Common myeloid progenitor, CD34-positive (primary cell): Measurements from ENCODE around the gene FUT6.
A peak's percentile ranks its signal among the peaks of the same experiment; 100 is the strongest.
"Not testable (repeated sequence)": the region's sequence is repeated elsewhere in the genome, so short reads cannot be mapped to it uniquely, and the experiment has no call there.

Source experiments
- CTCF ChIA-PET: fragments of 350-600 bp; sonication (Branson Sonifier 250); formaldehyde crosslinking; loops from one replicate; lab custom pipeline; 2021; ENCODE audit warnings: antibody characterized with exemption; lab: Charles Lee
- POLR2A ChIA-PET: fragments of 350-600 bp; sonication (Branson Sonifier 250); formaldehyde crosslinking; loops from one replicate; lab custom pipeline; 2021; ENCODE audit warnings: antibody characterized with exemption; lab: Charles Lee
- DNase-seq, 3 donors: peaks; one replicate each; pipeline versions ENCODE4 v3.0.0 to v3.0.0-alpha.2; 2013
- H3K27ac ChIP-seq, 2 experiments: 1 replicate in 1 of 2; 2 replicates in 1 of 2; pipeline ENCODE4 v1.7.0; 2013; ENCODE audit warnings: inconsistent platforms in 2 of 2, low read length in 2 of 2, mild to moderate bottlenecking in 2 of 2, low read depth in 1 of 2, moderate library complexity in 1 of 2; ENCODE audit not compliant: severe bottlenecking in 2 of 2, insufficient read depth in 1 of 2, poor library complexity in 1 of 2
- H3K27me3 ChIP-seq, 5 experiments: replicated peaks in 2 of 5; 1 replicate in 3 of 5; 2 replicates in 2 of 5; pipeline versions ENCODE4 v1.6.1 to v1.7.0; 2013; ENCODE audit warnings: low read length in 4 of 5, mild to moderate bottlenecking in 2 of 5, moderate library complexity in 2 of 5, inconsistent platforms in 1 of 5; ENCODE audit not compliant: insufficient read depth in 5 of 5, control insufficient read depth in 4 of 5
- H3K36me3 ChIP-seq, 4 experiments: 1 replicate in 2 of 4; 2 replicates in 2 of 4; pipeline versions ENCODE4 v1.6.1 to v1.7.0; 2013; ENCODE audit warnings: low read length in 3 of 4, control low read depth in 1 of 4, mild to moderate bottlenecking in 1 of 4; ENCODE audit not compliant: control insufficient read depth in 4 of 4, insufficient read depth in 4 of 4
- H3K4me1 ChIP-seq, 4 experiments: 1 replicate in 3 of 4; 2 replicates in 1 of 4; pipeline versions ENCODE4 v1.6.1 to v1.7.1; 2013; ENCODE audit warnings: low read length in 3 of 4, mild to moderate bottlenecking in 3 of 4, control low read depth in 1 of 4, inconsistent platforms in 1 of 4, moderate library complexity in 1 of 4; ENCODE audit not compliant: control insufficient read depth in 4 of 4, insufficient read depth in 4 of 4; ENCODE audit errors: control extremely low read depth in 1 of 4
- H3K4me3 ChIP-seq, 7 experiments: 1 replicate in 4 of 7; 2 replicates in 3 of 7; pipeline versions ENCODE4 v1.5.1 to v1.7.0; 2013; ENCODE audit warnings: mild to moderate bottlenecking in 7 of 7, low read length in 6 of 7, moderate library complexity in 6 of 7, inconsistent platforms in 2 of 7, low read depth in 2 of 7, control low read depth in 1 of 7; ENCODE audit not compliant: insufficient read depth in 4 of 7, control insufficient read depth in 1 of 7; ENCODE audit errors: extremely low read depth in 1 of 7
- H3K9me3 ChIP-seq, 5 experiments: 1 replicate in 4 of 5; 2 replicates in 1 of 5; pipeline versions ENCODE4 v1.6.1 to v1.7.1; 2013; ENCODE audit warnings: low read length in 4 of 5, mild to moderate bottlenecking in 2 of 5, inconsistent platforms in 1 of 5, low read depth in 1 of 5, moderate library complexity in 1 of 5; ENCODE audit not compliant: control insufficient read depth in 4 of 5, insufficient read depth in 2 of 5; ENCODE audit errors: control extremely low read depth in 1 of 5
- WGBS: methylation state at CpG from one replicate; pipeline ENCODE4 v1.1.5; 2013; ENCODE audit not compliant: insufficient coverage; 5-methylcytosine and 5-hydroxymethylcytosine counted together

Gene FUT6

GRCh38 chr19:5844456-5845433, 5.2 kb upstream of the FUT6 start:
- DNase-seq = no peak
- CTCF ChIA-PET = interaction anchor here (1.3 kb wide), 1 partner anchor 41 kb away, joined by 3 read pairs; no protein-coding TSS in a partner anchor
- Histone ChIP-seq H3K4me3 (no peak overlapping the region), H3K27me3 (no peaks in the 10 kb centered on the region), H3K36me3 (no peaks in the 10 kb centered on the region), H3K27ac (no peak overlapping the region), H3K9me3 (no peaks in the 10 kb centered on the region), H3K4me1 (peaks cover 0 to 8% (median 4%) of the 10 kb centered on the region in 4 experiments)
- WGBS = 94% methylated on average over 23 of the region's 24 CpGs
- POLR2A ChIA-PET = no interaction called here

GRCh38 chr19:5843295-5843927, 3.9 kb upstream of the FUT6 start:
- Histone ChIP-seq H3K4me3 (no peak overlapping the region), H3K36me3 (no peaks in the 10 kb centered on the region), H3K9me3 (no peaks in the 10 kb centered on the region), H3K4me1 (peaks cover 7 to 21% (median 18%) of the 10 kb centered on the region in 4 experiments), H3K27ac (no peak overlapping the region), H3K27me3 (no peaks in the 10 kb centered on the region)
- CTCF ChIA-PET = no interaction called here
- DNase-seq = no peak
- WGBS = 99% methylated on average over 14 of the region's 21 CpGs
- POLR2A ChIA-PET = no interaction called here

GRCh38 chr19:5841735-5842111, 2.2 kb upstream of the FUT6 start:
- H3K4me3 ChIP-seq, POLR2A ChIA-PET, H3K27me3 ChIP-seq, CTCF ChIA-PET, DNase-seq, H3K36me3 ChIP-seq, H3K9me3 ChIP-seq, H3K27ac ChIP-seq: not testable (repeated sequence)
- H3K4me1 ChIP-seq = peaks cover 7 to 29% (median 24%) of the 10 kb centered on the region in 4 experiments
- 86% methylated on average over 2 of the region's 6 CpGs for WGBS

- peak in 2 of 3 donors; percentile 40 to 59 for DNase-seq
- 4% methylated on average over 15 of the region's 20 CpGs for WGBS
- Histone ChIP-seq H3K27ac (no peak overlapping the region), H3K27me3 (no peaks in the 10 kb centered on the region), H3K4me3 (peak overlapping the region in 4 of 7 experiments; percentile 21 to 65 (median 42)), H3K9me3 (no peaks in the 10 kb centered on the region), H3K36me3 (no peaks in the 10 kb centered on the region), H3K4me1 (peaks cover 7 to 29% (median 24%) of the 10 kb centered on the region in 4 experiments)
- ChIA-PET CTCF (interaction anchor here (1.8 to 1.9 kb wide), 2 partner anchors 34 to 54 kb away, joined by 4 to 5 read pairs; partner anchors contain the start of gene NRTN), POLR2A (interaction anchor here (1.1 to 1.7 kb wide), 2 partner anchors 10 to 22 kb away, joined by 3 to 7 read pairs; no protein-coding TSS in a partner anchor)
Observed at GRCh38 chr19:5838353-5839064, 993 bp downstream of the FUT6 start.

DNA sequence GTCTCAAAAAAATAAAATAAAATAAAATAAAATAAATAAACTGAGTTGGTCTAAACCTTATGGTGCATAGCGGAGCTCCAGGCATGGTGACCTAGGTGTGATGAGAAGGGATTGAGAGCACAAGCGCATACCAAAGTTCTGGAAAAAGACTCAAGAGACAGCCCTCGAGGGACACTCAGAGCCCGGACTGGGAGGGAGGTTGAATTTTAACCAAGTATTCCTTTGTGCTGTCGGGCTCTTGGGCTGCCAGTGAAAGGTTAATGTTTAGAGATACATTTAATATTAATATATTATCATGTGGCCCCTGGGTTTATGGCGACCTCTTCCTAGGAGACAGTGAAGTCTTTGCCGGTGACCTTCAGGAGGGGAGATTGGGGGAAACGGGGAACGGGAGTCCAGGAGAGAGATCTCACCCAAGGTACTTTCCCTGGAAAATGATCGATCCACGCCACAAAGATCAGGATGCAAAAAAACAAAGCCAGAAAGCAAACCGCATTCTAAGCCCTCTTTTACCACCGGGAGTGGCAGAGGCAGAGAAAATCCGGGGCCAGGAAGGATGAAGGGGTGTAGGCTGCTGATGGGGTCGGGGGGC, 1.6 kb downstream of the FUT6 start:
- peak overlapping the region in 4 of 7 experiments; percentile 21 to 65 (median 42) for H3K4me3 ChIP-seq

GRCh38 chr19:5832527-5833216, 6.8 kb downstream of the FUT6 start:
- 100% methylated on average over 5 of the region's 6 CpGs for WGBS
- no peak overlapping the region for H3K27ac ChIP-seq
- ChIA-PET CTCF (interaction anchor here (1.1 to 1.7 kb wide), 2 partner anchors 29 to 38 kb away, joined by 3 to 5 read pairs; no protein-coding TSS in a partner anchor), POLR2A (no interaction called here)
- H3K27me3 ChIP-seq = no peaks in the 10 kb centered on the region
- H3K36me3 ChIP-seq = no peaks in the 10 kb centered on the region
- peaks cover 0 to 17% (median 15%) of the 10 kb centered on the region in 4 experiments for H3K4me1 ChIP-seq
- no peak for DNase-seq
- H3K9me3 ChIP-seq = no peaks in the 10 kb centered on the region
- H3K4me3 ChIP-seq = no peak overlapping the region

More for the DNA sequence above, 1.6 kb downstream of the FUT6 start:
- 33% methylated on average over 6 of the region's 15 CpGs for WGBS
- Histone ChIP-seq H3K36me3 (no peaks in the 10 kb centered on the region), H3K4me1 (peaks cover 7 to 29% (median 24%) of the 10 kb centered on the region in 4 experiments), H3K9me3 (no peaks in the 10 kb centered on the region), H3K27me3 (no peaks in the 10 kb centered on the region), H3K27ac (no peak overlapping the region)
- POLR2A ChIA-PET = interaction anchor here (1.1 to 1.7 kb wide), 2 partner anchors 10 to 23 kb away, joined by 3 to 7 read pairs; no protein-coding TSS in a partner anchor
- no peak for DNase-seq
- CTCF ChIA-PET = interaction anchor here (1.8 to 1.9 kb wide), 2 partner anchors 34 to 55 kb away, joined by 4 to 5 read pairs; partner anchors contain the start of gene NRTN
